HEK293 (cell line): Measurements from ENCODE around the gene CNN2.

Source experiments
- CTCF ChIA-PET: fragments of 350-600 bp; formaldehyde crosslinking; extraction: SDS; loops from one replicate; lab custom pipeline; 2021; ENCODE audit warnings: antibody characterized with exemption; lab: Yijun Ruan, JAX
- POLR2A ChIA-PET: fragments of 300-600 bp; formaldehyde crosslinking; extraction: SDS; loops from one replicate; lab custom pipeline; 2020; ENCODE audit warnings: antibody characterized with exemption, inconsistent platforms; lab: Yijun Ruan, JAX
- H3K27ac ChIP-seq: fragments of 200-500 bp; sonication (Bioruptor generic); 2 replicates; pipeline ENCODE4 v1.5.1; 2014; ENCODE audit warnings: low read depth, low read length, control low read depth, inconsistent platforms; ENCODE audit errors: extremely low read depth
- H3K36me3 ChIP-seq, 2 experiments: fragments of 200-500 bp in 1 of 2; sonication (Bioruptor generic) in 1 of 2; 1 replicate in 1 of 2; 2 replicates in 1 of 2; pipeline ENCODE4 v1.5.1; 2014 to 2017; ENCODE audit warnings: inconsistent platforms in 2 of 2, low read length in 2 of 2; ENCODE audit not compliant: control insufficient read depth in 2 of 2, insufficient read depth in 1 of 2
- H3K4me1 ChIP-seq: fragments of 200-500 bp; sonication (Bioruptor generic); 2 replicates; pipeline ENCODE4 v1.5.1; 2014; ENCODE audit warnings: mild to moderate bottlenecking, low read length, inconsistent platforms; ENCODE audit not compliant: control insufficient read depth, insufficient read depth
- H3K4me3 ChIP-seq: 2 replicates; pipeline ENCODE4 v1.5.1; 2011; ENCODE audit warnings: low read depth, mild to moderate bottlenecking, control low read depth, low read length, moderate library complexity
- H3K9me3 ChIP-seq: fragments of 200-500 bp; sonication (Bioruptor generic); 2 replicates; pipeline ENCODE4 v1.5.1; 2014; ENCODE audit warnings: low read depth, low read length, inconsistent platforms; ENCODE audit not compliant: control insufficient read depth, insufficient read depth
- BCL11A ChIP-seq: fragments of 450-650 bp; formaldehyde crosslinking; IDR thresholded peaks from 2 replicates; pipeline ENCODE4 v1.5.1; 2016; ENCODE audit warnings: low read depth, missing biosample characterization, missing genetic modification characterization
- BCL11B ChIP-seq: fragments of 450-650 bp; formaldehyde crosslinking; IDR thresholded peaks from 2 replicates; pipeline ENCODE4 v1.5.1; 2016; ENCODE audit warnings: low read depth, missing biosample characterization, missing genetic modification characterization
- BCL6B ChIP-seq: fragments of 450-650 bp; formaldehyde crosslinking; IDR thresholded peaks from 2 replicates; pipeline ENCODE4 v1.5.1; 2017; ENCODE audit warnings: missing biosample characterization, missing genetic modification characterization
- GLIS1 ChIP-seq: fragments of 450-650 bp; formaldehyde crosslinking; IDR thresholded peaks from 2 replicates; pipeline ENCODE4 v1.5.1; 2016; ENCODE audit warnings: missing biosample characterization, missing genetic modification characterization
- HIC1 ChIP-seq: fragments of 450-650 bp; formaldehyde crosslinking; IDR thresholded peaks from 2 replicates; pipeline ENCODE4 v1.5.1; 2016; ENCODE audit warnings: missing biosample characterization, missing genetic modification characterization
- KLF10 ChIP-seq: fragments of 450-650 bp; IDR thresholded peaks from 2 replicates; pipeline ENCODE4 v1.5.1; 2018; ENCODE audit warnings: missing biosample characterization, mild to moderate bottlenecking, missing genetic modification characterization
- OSR2 ChIP-seq: fragments of 450-650 bp; formaldehyde crosslinking; IDR thresholded peaks from 2 replicates; pipeline ENCODE4 v1.5.1; 2016; ENCODE audit warnings: missing biosample characterization, missing genetic modification characterization
- PRDM10 ChIP-seq: fragments of 450-650 bp; formaldehyde crosslinking; IDR thresholded peaks from 2 replicates; pipeline ENCODE4 v1.5.1; 2016; ENCODE audit warnings: missing biosample characterization, missing genetic modification characterization
- PRDM4 ChIP-seq: fragments of 450-650 bp; formaldehyde crosslinking; IDR thresholded peaks from 2 replicates; pipeline ENCODE4 v1.5.1; 2017; ENCODE audit warnings: missing biosample characterization, missing genetic modification characterization
- ZBTB8A ChIP-seq: fragments of 450-650 bp; formaldehyde crosslinking; IDR thresholded peaks from 2 replicates; pipeline ENCODE4 v1.5.1; 2016; ENCODE audit warnings: missing biosample characterization, missing genetic modification characterization
- ZFHX2 ChIP-seq: fragments of 450-650 bp; formaldehyde crosslinking; conservative IDR thresholded peaks from 2 replicates; pipeline ENCODE4 v1.5.1; 2016; ENCODE audit warnings: missing biosample characterization, missing genetic modification characterization
- ZNF138 ChIP-seq: fragments of 450-650 bp; formaldehyde crosslinking; IDR thresholded peaks from 2 replicates; pipeline ENCODE4 v1.5.1; 2016; ENCODE audit warnings: missing biosample characterization, missing genetic modification characterization, borderline replicate concordance
- ZNF146 ChIP-seq: fragments of 450-650 bp; formaldehyde crosslinking; IDR thresholded peaks from 2 replicates; pipeline ENCODE4 v1.5.1; 2016; ENCODE audit warnings: missing biosample characterization, missing genetic modification characterization
- ZNF2 ChIP-seq: fragments of 450-650 bp; formaldehyde crosslinking; IDR thresholded peaks from 2 replicates; pipeline ENCODE4 v1.5.1; 2016; ENCODE audit warnings: missing biosample characterization, missing genetic modification characterization
- ZNF350 ChIP-seq: fragments of 450-650 bp; formaldehyde crosslinking; IDR thresholded peaks from 2 replicates; pipeline ENCODE4 v1.5.0; 2017; ENCODE audit warnings: missing biosample characterization, mild to moderate bottlenecking, missing genetic modification characterization
- ZNF398 ChIP-seq: fragments of 450-650 bp; formaldehyde crosslinking; IDR thresholded peaks from 2 replicates; pipeline ENCODE4 v1.5.1; 2017; ENCODE audit warnings: missing biosample characterization, missing genetic modification characterization
- ZNF600 ChIP-seq: fragments of 450-650 bp; formaldehyde crosslinking; IDR thresholded peaks from 2 replicates; pipeline ENCODE4 v1.5.1; 2016; ENCODE audit warnings: missing biosample characterization, missing genetic modification characterization
- ZNF626 ChIP-seq: fragments of 450-650 bp; sonication (Bioruptor Pico); formaldehyde crosslinking; IDR thresholded peaks from 2 replicates; pipeline ENCODE4 v1.5.1; 2018; ENCODE audit warnings: missing biosample characterization, missing genetic modification characterization, inconsistent platforms
- ZNF677 ChIP-seq: fragments of 450-650 bp; IDR thresholded peaks from 2 replicates; pipeline ENCODE4 v1.5.0; 2018; ENCODE audit warnings: missing biosample characterization, mild to moderate bottlenecking, missing genetic modification characterization, moderate library complexity
- ZSCAN30 ChIP-seq: fragments of 450-650 bp; IDR thresholded peaks from 2 replicates; pipeline ENCODE4 v1.5.1; 2018; ENCODE audit warnings: missing biosample characterization, mild to moderate bottlenecking, missing genetic modification characterization, moderate library complexity

The CNN2 gene

GRCh38 chr19:980133-980998, 46.0 kb upstream of the CNN2 start:
- H3K4me3 ChIP-seq = no peak overlapping the region
- ChIA-PET POLR2A (no interaction called here), CTCF (interaction anchor here (0.6 to 5.9 kb wide), 2 partner anchors 58 to 223 kb away, joined by 3 to 116 read pairs; no protein-coding TSS in a partner anchor)
- peaks cover 0 to under 1% of the 10 kb centered on the region in 2 experiments; a peak in 1 of 3 replicates for H3K36me3 ChIP-seq
- no peak overlapping the region for H3K27ac ChIP-seq
- TF ChIP-seq HIC1 = 0 out of 2 replicates have a peak, but pooled peaks have one; percentile 27
- TF ChIP-seq ZFHX2 = 0 out of 2 replicates have a peak, but pooled peaks have one; percentile 7
- TF ChIP-seq BCL11B (tag by site-specific recombination) = peak; percentile 76
- TF ChIP-seq ZNF626 (tag by site-specific recombination) = no peak
- TF ChIP-seq ZNF2 (tag by site-specific recombination) = no peak
- no peak for TF ChIP-seq ZBTB8A (tag by site-specific recombination)
- peak; percentile 47; the same call in 1 of the 2 replicates for TF ChIP-seq GLIS1 (tag by site-specific recombination)
- 0 out of 2 replicates have a peak, but pooled peaks have one; percentile 23 for TF ChIP-seq BCL11A (tag by site-specific recombination)
- TF ChIP-seq ZNF677 (tag by site-specific recombination) = 0 out of 2 replicates have a peak, but pooled peaks have one; percentile 13
- H3K9me3 ChIP-seq = no peaks in the 10 kb centered on the region
- H3K4me1 ChIP-seq = peaks cover 2% of the 10 kb centered on the region; the same call in 1 of the 2 replicates

- peak overlapping the region; percentile 27 for H3K4me3 ChIP-seq
- TF ChIP-seq ZSCAN30 (peak; percentile 98), PRDM10 (tag by site-specific recombination) (0 out of 2 replicates have a peak, but pooled peaks have one; percentile 16), ZNF600 (tag by site-specific recombination) (peak; percentile 33; the same call in 1 of the 2 replicates), ZNF350 (no peak), KLF10 (tag by site-specific recombination) (peak; percentile 81), ZNF398 (tag by site-specific recombination) (no peak), ZNF146 (tag by site-specific recombination) (no peak), ZNF138 (tag by site-specific recombination) (no peak), ZFHX2 (no peak), PRDM4 (tag by site-specific recombination) (peak; percentile 21; the same call in 1 of the 2 replicates), OSR2 (tag by site-specific recombination) (peak; percentile 21; the same call in 1 of the 2 replicates), BCL6B (no peak)
Observed at GRCh38 chr19:982567-983170, 43.7 kb upstream of the CNN2 start.

More at GRCh38 chr19:982567-983170, 43.7 kb upstream of the CNN2 start:
- ChIA-PET POLR2A (no interaction called here), CTCF (interaction anchor here (0.6 to 5.9 kb wide), 11 partner anchors 10 to 387 kb away, joined by 3 to 116 read pairs (median 4); no protein-coding TSS in a partner anchor)
- peaks cover 6 to 22% of the 10 kb centered on the region in 2 experiments; a peak in 2 of 3 replicates for H3K36me3 ChIP-seq
- H3K27ac ChIP-seq = no peak overlapping the region
- H3K4me1 ChIP-seq = peaks cover 2% of the 10 kb centered on the region; the same call in 1 of the 2 replicates
- H3K9me3 ChIP-seq = no peaks in the 10 kb centered on the region
